HG02852 (cell line): ENCODE data around the gene SPOCD1.

Source experiments
- ATAC-seq: cut with Tn5 transposase; IDR thresholded peaks from one replicate; pipeline ENCODE4 v1.9.1; 2021; ENCODE audit warnings: mild to moderate bottlenecking, moderate library complexity; ENCODE audit not compliant: unreplicated experiment

SPOCD1 gene

DNA sequence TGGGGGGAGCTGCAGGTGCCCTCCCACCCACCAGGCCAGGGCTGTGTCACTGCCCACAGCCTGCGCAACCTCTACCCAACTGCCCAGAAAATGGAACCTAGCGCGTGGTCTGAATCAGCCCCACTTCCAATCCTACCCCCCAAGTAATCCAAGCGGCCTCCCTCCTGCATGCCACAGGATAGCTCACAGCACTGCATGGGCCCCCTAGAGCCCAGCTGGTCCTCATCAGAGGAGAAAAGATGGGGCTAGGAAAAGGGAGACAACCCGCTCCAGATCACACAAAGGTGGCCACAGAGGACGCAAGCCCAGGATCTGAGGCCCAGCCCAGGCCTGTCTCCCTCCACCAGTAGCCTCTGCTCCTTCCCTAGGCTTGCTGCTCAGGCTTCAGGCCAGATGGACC is 57.8 kb downstream of the SPOCD1 start:
- no peak for ATAC-seq

DNA sequence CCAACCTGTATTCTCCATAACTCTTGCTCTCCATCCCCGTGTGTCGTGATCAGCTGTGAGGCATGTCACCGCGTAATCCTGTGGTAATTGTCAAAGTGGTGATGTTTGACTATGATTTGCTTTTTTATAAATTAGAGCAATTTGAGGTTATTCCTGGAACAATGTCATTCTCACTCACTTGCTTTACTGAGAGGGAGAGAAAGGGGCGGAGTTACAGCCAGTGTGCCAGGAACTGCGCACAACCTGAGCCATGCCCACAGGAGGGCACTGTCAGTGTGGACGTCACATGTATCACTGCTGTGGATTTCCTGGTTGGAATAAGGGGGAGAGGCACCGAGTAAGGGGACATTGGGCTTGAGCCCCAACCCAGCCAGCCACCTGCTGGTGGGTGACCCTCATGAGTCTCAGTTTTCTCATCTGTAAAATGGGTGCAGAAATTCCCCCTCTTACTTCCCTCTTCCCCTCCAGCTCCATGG is 58.6 kb downstream of the SPOCD1 start:
- ATAC-seq, result no peak

GRCh38 chr1:31756578-31756977 is 59.2 kb downstream of the SPOCD1 start:
- ATAC-seq, result no peak

- no peak for ATAC-seq
Observed at GRCh38 chr1:31755850-31756492, 59.9 kb downstream of the SPOCD1 start.

- ATAC-seq, result no peak
Observed at GRCh38 chr1:31755197-31755611, 60.6 kb downstream of the SPOCD1 start.

DNA sequence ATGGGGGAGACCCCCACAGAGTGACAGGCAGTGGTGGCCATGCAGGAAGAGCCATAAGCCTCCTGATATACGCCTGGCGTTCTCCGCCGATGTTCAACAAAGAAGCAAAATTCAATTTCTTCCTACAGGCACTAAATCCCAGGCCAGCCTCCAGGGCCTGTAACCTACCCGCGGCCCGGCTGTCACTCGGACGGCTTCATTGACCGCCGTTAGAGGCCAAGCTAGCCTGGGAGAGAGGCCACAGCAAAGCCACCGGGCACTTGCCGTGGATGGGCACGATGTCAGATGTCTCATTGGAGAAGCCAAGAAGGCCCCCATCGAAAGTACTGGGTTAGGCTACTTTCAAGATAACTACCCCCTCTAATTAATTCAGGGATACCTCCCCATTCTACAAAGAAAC is 61.4 kb downstream of the SPOCD1 start:
- no peak for ATAC-seq

- ATAC-seq, result no peak
Observed at GRCh38 chr1:31753707-31754349, 62.0 kb downstream of the SPOCD1 start.

DNA sequence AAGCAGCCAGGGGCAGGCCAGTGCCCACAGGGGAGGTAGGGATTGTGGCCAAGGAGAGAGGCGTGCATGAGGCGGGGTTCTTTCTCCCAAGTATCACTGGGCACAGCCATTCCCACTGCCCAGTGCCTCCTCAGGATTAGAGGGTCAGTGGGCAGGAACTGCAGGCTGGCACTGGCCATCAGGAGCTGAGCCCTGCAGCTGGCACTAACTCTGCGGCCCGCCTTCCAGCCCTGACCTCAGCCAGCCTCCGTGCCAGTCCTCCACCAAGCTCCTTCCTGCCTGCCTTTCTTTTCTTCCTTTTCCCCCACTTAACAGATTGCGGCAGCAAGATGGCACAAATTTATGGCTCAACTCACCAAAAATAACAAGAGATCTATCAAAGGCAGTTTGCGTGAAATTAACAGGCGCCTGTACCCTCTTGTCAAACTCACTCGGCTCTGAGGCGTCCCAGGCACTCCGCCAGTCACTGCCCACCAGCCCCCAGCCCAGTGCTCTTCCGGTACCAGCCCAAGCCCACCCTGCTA is 62.8 kb downstream of the SPOCD1 start:
- no peak for ATAC-seq

GRCh38 chr1:31752258-31752657 is 63.6 kb downstream of the SPOCD1 start:
- no peak for ATAC-seq

DNA sequence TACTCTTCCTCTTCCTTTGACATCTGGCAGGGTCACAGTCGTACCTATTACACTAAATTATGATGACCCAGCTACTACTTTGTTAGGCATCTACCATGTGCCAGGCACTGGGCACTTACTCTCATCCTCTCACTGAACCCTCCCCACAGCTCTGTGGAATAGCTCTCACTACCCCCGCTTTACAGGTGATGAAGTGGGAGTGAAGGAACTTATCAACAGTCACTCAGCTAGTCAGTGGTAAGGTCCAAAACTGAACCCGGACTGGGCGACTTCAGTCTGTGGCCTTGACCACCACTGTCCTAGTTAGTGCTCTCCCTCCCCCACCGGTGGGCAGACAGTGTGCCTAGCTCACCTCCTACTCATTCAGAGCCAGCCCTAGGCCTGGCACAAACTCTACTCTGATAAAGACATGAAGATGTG is 64.0 kb downstream of the SPOCD1 start:
- ATAC-seq, result no peak

DNA sequence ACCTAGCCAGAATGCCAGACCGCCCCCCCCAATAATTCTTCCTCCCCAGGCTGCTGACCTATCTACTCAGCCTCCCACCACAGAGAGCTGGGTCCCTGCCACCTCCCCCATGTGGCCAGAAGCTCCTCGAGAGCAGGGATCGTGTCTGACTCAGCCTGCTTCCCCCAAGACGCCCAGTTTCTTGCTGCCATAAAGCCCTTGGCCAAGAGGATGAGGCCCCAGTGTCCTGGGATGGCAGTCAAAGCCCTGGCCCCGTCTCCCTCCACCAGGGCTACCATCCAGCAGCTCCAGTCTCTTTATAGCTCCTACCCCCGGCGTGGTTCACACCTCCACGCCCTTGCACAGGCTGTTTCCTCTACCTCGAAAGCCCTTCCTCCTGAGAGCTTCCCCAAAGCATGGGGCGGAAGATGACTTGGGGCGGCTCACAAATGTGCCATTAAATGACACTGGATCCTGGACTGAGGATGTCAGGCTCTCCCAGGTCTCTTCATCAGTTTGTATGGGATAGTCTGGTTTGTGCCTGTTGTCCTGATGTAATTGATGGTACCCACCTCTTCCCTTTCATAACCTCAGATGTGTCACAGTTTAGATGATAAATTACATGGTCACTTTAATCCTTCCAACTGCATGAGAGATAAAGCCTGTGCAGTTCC is 64.8 kb downstream of the SPOCD1 start:
- ATAC-seq, result no peak

GRCh38 chr1:31749785-31750735 is 65.8 kb downstream of the SPOCD1 start:
- ATAC-seq, result no peak

DNA sequence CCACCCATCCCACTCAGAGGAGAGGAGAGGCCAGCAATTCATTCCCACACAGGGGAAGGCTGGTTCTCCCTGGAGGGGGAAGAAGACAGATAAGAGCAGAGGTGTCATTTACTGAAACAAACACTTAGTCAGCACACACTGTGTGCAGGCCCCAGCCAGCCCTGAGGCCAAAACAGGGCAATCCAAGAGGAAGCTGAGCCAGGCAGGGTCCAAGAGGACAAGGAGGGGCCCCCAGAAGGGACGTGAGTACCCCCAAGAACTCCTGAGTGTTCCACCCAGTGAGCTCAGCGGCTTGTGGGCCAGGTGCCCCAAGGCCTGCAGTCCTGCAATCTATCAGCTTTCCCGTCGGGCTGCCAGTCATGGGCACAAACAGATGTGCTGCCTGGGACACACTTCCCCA is 67.5 kb downstream of the SPOCD1 start:
- ATAC-seq, result no peak

- ATAC-seq, result no peak
Observed at GRCh38 chr1:31747304-31747703, 68.5 kb downstream of the SPOCD1 start.

GRCh38 chr1:31746687-31747086 is 69.1 kb downstream of the SPOCD1 start:
- ATAC-seq, result no peak

DNA sequence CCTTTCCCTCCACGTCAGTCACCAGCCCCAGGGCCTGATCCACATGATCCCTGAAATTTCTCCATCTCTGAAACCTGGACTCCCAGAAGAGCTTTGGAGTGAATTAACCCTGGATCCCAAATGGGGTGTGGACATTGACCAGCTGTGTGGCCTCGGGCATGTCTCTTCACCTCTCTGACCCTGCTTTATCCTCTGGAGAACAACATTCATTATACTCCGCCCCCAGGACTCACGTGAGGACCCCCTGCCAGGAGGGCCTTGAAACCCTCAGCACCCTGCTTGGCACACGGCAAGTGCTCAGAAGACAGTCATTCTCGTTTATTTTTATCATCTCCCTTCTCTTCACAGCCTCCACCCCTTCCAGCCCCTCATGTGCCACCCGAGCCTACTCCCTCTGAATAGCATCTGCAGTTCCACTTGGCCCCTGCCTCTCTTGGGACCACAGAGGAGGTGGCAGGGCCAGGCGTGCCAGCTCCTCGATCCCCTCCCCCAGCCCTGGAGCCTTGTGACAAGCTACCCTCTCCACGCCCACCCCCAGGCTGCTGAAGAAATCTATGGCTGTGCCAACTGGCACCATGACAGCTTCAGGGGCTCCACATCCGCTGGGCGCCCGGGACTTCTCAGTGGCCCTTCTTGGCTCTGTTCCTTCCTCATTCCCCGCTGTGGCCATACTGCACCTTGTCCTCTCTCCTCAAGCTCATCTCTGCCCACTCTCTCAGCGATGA is 69.7 kb downstream of the SPOCD1 start:
- ATAC-seq, result no peak

DNA sequence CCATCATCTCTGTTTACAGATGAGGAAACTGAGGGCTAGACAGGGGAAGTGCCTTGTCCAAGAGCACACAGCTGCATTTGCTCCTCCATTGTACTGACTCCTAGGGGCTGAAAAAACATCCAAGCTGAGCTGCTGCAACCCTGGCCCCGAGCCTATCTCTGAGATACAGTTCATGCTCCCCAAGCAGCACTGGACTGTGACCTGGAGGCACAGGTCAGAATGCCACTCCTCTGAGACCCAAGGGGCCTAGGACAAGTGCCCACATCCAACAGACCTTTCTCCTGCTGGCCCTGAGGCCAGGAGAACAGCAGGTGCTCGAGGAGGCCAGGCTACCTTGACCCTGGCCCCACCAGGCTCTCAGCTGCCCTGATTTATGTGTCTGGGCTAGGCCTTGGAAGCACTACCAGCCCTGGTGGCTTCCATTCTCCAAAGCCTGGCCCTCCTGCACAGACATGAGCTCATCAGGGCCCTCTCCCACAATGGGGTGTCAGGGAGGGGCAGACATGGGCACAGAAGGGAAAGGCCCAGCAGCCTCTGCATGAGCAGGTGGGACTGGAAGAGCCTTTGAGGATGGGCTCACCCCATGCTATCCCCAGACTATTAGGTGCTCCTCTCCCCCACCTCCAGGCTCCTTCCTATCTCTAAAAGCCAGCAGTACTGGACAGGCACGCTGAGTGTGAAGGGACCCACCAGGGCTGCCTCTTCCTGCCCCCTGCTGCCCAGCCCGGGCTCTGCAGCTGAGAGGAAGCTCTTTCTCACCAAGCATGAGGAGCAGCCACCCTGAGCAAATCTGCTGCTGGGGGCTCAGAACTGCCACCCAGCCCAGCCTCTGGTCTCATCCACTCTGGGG is 70.5 kb downstream of the SPOCD1 start:
- ATAC-seq, result no peak

GRCh38 chr1:31744165-31744888 is 71.5 kb downstream of the SPOCD1 start:
- ATAC-seq, result peak; percentile 56
